ENCODE measurements around the gene RNGTT.

The RNGTT gene

GRCh38 chr6:88708197-88708744 lies 255.1 kb downstream of the RNGTT start:
- no peak for DNase-seq

GRCh38 chr6:88705601-88706000 lies 257.8 kb downstream of the RNGTT start:
- no peak for DNase-seq

- no peak for DNase-seq
Measured at GRCh38 chr6:88704980-88705379, 258.4 kb downstream of the RNGTT start.

GRCh38 chr6:88702956-88703556 lies 260.4 kb downstream of the RNGTT start:
- DNase-seq, result no peak

GRCh38 chr6:88698661-88699060 lies 264.8 kb downstream of the RNGTT start:
- no peak for DNase-seq

- DNase-seq, result no peak
Measured at GRCh38 chr6:88695937-88696336, 267.5 kb downstream of the RNGTT start.

GRCh38 chr6:88683734-88684133 lies 279.7 kb downstream of the RNGTT start:
- no peak for DNase-seq

GRCh38 chr6:88680654-88681053 lies 282.8 kb downstream of the RNGTT start:
- no peak for DNase-seq

- DNase-seq, result no peak
Measured at GRCh38 chr6:88679841-88680240, 283.6 kb downstream of the RNGTT start.

- DNase-seq, result no peak
Measured at GRCh38 chr6:88677356-88677755, 286.1 kb downstream of the RNGTT start.

- DNase-seq, result no peak
Measured at GRCh38 chr6:88671624-88672023, 291.8 kb downstream of the RNGTT start.

- no peak for DNase-seq
Measured at GRCh38 chr6:88670369-88670768, 293.0 kb downstream of the RNGTT start.

GRCh38 chr6:88669475-88669874 lies 293.9 kb downstream of the RNGTT start:
- no peak for DNase-seq

GRCh38 chr6:88666901-88667300 lies 296.5 kb downstream of the RNGTT start:
- no peak for DNase-seq

GRCh38 chr6:88665131-88665530 lies 298.3 kb downstream of the RNGTT start:
- DNase-seq, result no peak

- DNase-seq, result no peak
Measured at GRCh38 chr6:88663801-88664200, 299.6 kb downstream of the RNGTT start.

GRCh38 chr6:88662653-88663174 lies 300.7 kb downstream of the RNGTT start:
- no peak for DNase-seq

GRCh38 chr6:88662163-88662580 lies 301.2 kb downstream of the RNGTT start:
- DNase-seq, result no peak

GRCh38 chr6:88661136-88661535 lies 302.3 kb downstream of the RNGTT start:
- no peak for DNase-seq

GRCh38 chr6:88655586-88655985 lies 307.8 kb downstream of the RNGTT start:
- no peak for DNase-seq

- DNase-seq, result no peak
Measured at GRCh38 chr6:88653936-88654335, 309.5 kb downstream of the RNGTT start.

GRCh38 chr6:88651400-88651799 lies 312.0 kb downstream of the RNGTT start:
- no peak for DNase-seq

- no peak for DNase-seq
Measured at GRCh38 chr6:88650979-88651378, 312.4 kb downstream of the RNGTT start.

- no peak for DNase-seq
Measured at GRCh38 chr6:88650029-88650619, 313.3 kb downstream of the RNGTT start.
